OCI-LY1 (cell line): ENCODE data around the gene RAI1.

Source experiments
- EZH2 ChIP-seq: fragments of 200-600 bp; sonication (generic), shearing (Covaris generic); IDR thresholded peaks from 2 replicates; pipeline ENCODE4 v1.8.0; 2017; ENCODE audit warnings: borderline replicate concordance, mixed run types, mild to moderate bottlenecking, antibody characterized with exemption, low read length, moderate library complexity, mixed read lengths
- TF ChIP-seq, protein P1 (sequence below): fragments of 200-600 bp; sonication (generic), shearing (Covaris generic); IDR thresholded peaks from 2 replicates; pipeline ENCODE4 v1.5.1; 2017; ENCODE audit warnings: mild to moderate bottlenecking, antibody characterized with exemption, low read length, moderate library complexity, mixed read lengths

DNA sequence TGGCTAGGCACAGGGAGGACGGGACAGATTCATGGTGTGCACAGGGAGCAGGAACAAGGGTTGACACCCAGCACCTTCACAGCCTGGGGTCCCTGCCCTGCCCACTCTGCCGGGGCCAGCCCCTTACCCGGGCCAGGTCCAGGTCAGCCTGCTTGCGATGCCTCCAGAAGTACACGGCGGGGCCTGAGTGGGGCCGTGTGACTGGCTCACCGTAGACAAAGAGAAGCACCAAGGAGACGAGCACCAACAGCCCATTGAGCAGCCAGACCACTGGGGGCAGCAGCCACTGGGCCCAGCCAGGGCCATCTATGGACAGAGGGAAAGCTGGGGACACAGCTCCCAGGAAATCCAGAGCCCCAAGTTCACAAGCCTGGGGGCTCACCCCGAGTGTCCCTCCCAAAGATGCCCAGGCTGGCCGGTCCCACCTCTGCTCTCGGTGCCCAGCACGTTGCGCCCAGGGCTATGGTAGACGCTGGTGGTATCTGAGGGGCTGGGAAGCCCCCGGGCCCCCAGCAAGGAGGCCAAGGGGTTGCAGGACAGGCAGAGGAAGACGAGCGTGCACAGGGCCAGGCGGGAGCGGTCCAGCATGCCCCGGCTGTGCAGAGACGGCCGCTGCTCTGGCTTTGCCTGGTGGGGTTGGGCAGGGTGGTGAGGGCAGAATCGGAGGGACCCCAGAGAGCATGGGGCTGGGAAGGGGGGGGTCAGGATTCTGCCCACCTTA, 135.7 kb downstream of the RAI1 start:
- TF ChIP-seq, protein P1, sequence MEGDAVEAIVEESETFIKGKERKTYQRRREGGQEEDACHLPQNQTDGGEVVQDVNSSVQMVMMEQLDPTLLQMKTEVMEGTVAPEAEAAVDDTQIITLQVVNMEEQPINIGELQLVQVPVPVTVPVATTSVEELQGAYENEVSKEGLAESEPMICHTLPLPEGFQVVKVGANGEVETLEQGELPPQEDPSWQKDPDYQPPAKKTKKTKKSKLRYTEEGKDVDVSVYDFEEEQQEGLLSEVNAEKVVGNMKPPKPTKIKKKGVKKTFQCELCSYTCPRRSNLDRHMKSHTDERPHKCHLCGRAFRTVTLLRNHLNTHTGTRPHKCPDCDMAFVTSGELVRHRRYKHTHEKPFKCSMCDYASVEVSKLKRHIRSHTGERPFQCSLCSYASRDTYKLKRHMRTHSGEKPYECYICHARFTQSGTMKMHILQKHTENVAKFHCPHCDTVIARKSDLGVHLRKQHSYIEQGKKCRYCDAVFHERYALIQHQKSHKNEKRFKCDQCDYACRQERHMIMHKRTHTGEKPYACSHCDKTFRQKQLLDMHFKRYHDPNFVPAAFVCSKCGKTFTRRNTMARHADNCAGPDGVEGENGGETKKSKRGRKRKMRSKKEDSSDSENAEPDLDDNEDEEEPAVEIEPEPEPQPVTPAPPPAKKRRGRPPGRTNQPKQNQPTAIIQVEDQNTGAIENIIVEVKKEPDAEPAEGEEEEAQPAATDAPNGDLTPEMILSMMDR, result no peak
- no peak for TF ChIP-seq EZH2
